H9 (cell line): Measurements from ENCODE around the gene DARS1. TPM values are rescaled to one million over a fixed set of nuclear protein-coding genes. Genes with fewer than 3 reads are reported as not detected.

Experiments
- DNase-seq: peaks from one replicate; pipeline ENCODE4 v3.0.0-alpha.2; 2017
- H2AFZ ChIP-seq: one replicate; pipeline ENCODE4 v1.6.1; 2013; ENCODE audit warnings: mild to moderate bottlenecking, low read length, control low read depth, moderate library complexity
- H2AK5ac ChIP-seq: 2 replicates; pipeline ENCODE4 v1.6.1; 2013; ENCODE audit warnings: low read length, control low read depth, mixed read lengths; ENCODE audit not compliant: insufficient read length
- H2BK120ac ChIP-seq: one replicate; pipeline ENCODE4 v1.6.1; 2013; ENCODE audit warnings: low read depth, mild to moderate bottlenecking, low read length, control low read depth, inconsistent platforms; ENCODE audit not compliant: poor library complexity, severe bottlenecking
- H2BK12ac ChIP-seq: 2 replicates; pipeline ENCODE4 v1.6.1; 2013; ENCODE audit warnings: low read length, control low read depth, mixed read lengths, low read depth; ENCODE audit not compliant: insufficient read length
- H2BK15ac ChIP-seq: 2 replicates; pipeline ENCODE4 v1.6.1; 2013; ENCODE audit warnings: low read depth, low read length, control low read depth
- H2BK20ac ChIP-seq: one replicate; pipeline ENCODE4 v1.6.1; 2013; ENCODE audit warnings: low read depth, mild to moderate bottlenecking, low read length, control low read depth, inconsistent platforms; ENCODE audit not compliant: poor library complexity, severe bottlenecking
- H2BK5ac ChIP-seq: 2 replicates; pipeline ENCODE4 v1.6.1; 2013; ENCODE audit warnings: low read length, control low read depth, mixed read lengths; ENCODE audit not compliant: insufficient read length
- H3K14ac ChIP-seq: 2 replicates; pipeline ENCODE4 v1.6.1; 2013; ENCODE audit warnings: low read length, control low read depth; ENCODE audit not compliant: insufficient read depth
- H3K18ac ChIP-seq: 2 replicates; pipeline ENCODE4 v1.6.1; 2013; ENCODE audit warnings: low read depth, mild to moderate bottlenecking, mixed read lengths, low read length, control low read depth; ENCODE audit not compliant: insufficient read length
- H3K23ac ChIP-seq: 2 replicates; pipeline ENCODE4 v1.6.1; 2013; ENCODE audit warnings: low read length, control low read depth, mixed read lengths, low read depth; ENCODE audit not compliant: insufficient read length
- H3K23me2 ChIP-seq: 2 replicates; pipeline ENCODE4 v1.6.1; 2013; ENCODE audit warnings: low read depth, mild to moderate bottlenecking, mixed read lengths, low read length, control low read depth; ENCODE audit not compliant: insufficient read length, poor library complexity, severe bottlenecking
- H3K27ac ChIP-seq: 2 replicates; pipeline ENCODE4 v1.5.1; 2013; ENCODE audit warnings: low read length, control low read depth, mixed read lengths, low read depth; ENCODE audit not compliant: insufficient read length
- H3K27me3 ChIP-seq: 2 replicates; pipeline ENCODE4 v1.6.1; 2013; ENCODE audit warnings: low read length, control low read depth, inconsistent platforms; ENCODE audit not compliant: insufficient read depth
- H3K4ac ChIP-seq: 2 replicates; pipeline ENCODE4 v1.6.1; 2013; ENCODE audit warnings: low read depth, mild to moderate bottlenecking, control low read depth, inconsistent platforms, low read length, moderate library complexity
- H3K4me1 ChIP-seq: 2 replicates; pipeline ENCODE4 v1.6.1; 2013; ENCODE audit warnings: low read length, control low read depth, inconsistent platforms; ENCODE audit not compliant: insufficient read depth
- H3K4me2 ChIP-seq: 2 replicates; pipeline ENCODE4 v1.6.1; 2013; ENCODE audit warnings: low read length, control low read depth, mixed read lengths; ENCODE audit not compliant: insufficient read length, insufficient read depth
- H3K56ac ChIP-seq: 2 replicates; pipeline ENCODE4 v1.6.1; 2013; ENCODE audit warnings: low read depth, mild to moderate bottlenecking, mixed read lengths, low read length, control low read depth; ENCODE audit not compliant: insufficient read length
- H3K79me1 ChIP-seq: 2 replicates; pipeline ENCODE4 v1.6.1; 2013; ENCODE audit warnings: low read depth, mild to moderate bottlenecking, moderate library complexity, low read length, control low read depth, inconsistent platforms; ENCODE audit not compliant: insufficient read depth, poor library complexity, severe bottlenecking
- H3K79me2 ChIP-seq: 2 replicates; pipeline ENCODE4 v1.6.1; 2013; ENCODE audit warnings: low read length, control low read depth, inconsistent platforms; ENCODE audit not compliant: insufficient read depth
- H3K9ac ChIP-seq: 2 replicates; pipeline ENCODE4 v1.6.1; 2013; ENCODE audit warnings: low read length, control low read depth, mixed read lengths; ENCODE audit not compliant: insufficient read length; ENCODE audit errors: extremely low read depth
- H3K9me3 ChIP-seq: one replicate; pipeline ENCODE4 v1.6.1; 2013; ENCODE audit warnings: low read depth, low read length, inconsistent platforms; ENCODE audit not compliant: control insufficient read depth
- H3T11ph ChIP-seq: one replicate; pipeline ENCODE4 v1.6.1; 2013; ENCODE audit warnings: mild to moderate bottlenecking, low read length, control low read depth, inconsistent platforms
- H4K20me1 ChIP-seq: one replicate; pipeline ENCODE4 v1.6.1; 2013; ENCODE audit not compliant: control insufficient read depth, insufficient read length, insufficient read depth
- H4K5ac ChIP-seq: 2 replicates; pipeline ENCODE4 v1.6.1; 2013; ENCODE audit warnings: low read depth, mild to moderate bottlenecking, mixed read lengths, low read length, control low read depth; ENCODE audit not compliant: insufficient read length
- H4K8ac ChIP-seq: replicated peaks from 2 replicates; pipeline ENCODE4 v1.6.1; 2013; ENCODE audit warnings: low read length, control low read depth, mixed read lengths, low read depth; ENCODE audit not compliant: insufficient read length
- H4K91ac ChIP-seq: 2 replicates; pipeline ENCODE4 v1.6.1; 2013; ENCODE audit warnings: low read depth, mild to moderate bottlenecking, moderate library complexity, mixed read lengths, low read length, control low read depth; ENCODE audit not compliant: insufficient read length
- H3K27ac Mint-ChIP-seq, 3 experiments: 2 replicates in 2 of 3; 3 replicates in 1 of 3; pipeline ENCODE4 v1.8.0; 2020 to 2021; ENCODE audit warnings: mixed read lengths in 3 of 3, mild to moderate bottlenecking in 1 of 3, moderate library complexity in 1 of 3
- H3K27me3 Mint-ChIP-seq: 2 replicates; pipeline ENCODE4 v1.8.0; 2021; ENCODE audit warnings: low read depth, mild to moderate bottlenecking, moderate library complexity, mixed read lengths
- H3K36me3 Mint-ChIP-seq, 3 experiments: 2 replicates in 2 of 3; 3 replicates in 1 of 3; pipeline ENCODE4 v1.8.0; 2020 to 2021; ENCODE audit warnings: low read depth in 3 of 3, mixed read lengths in 3 of 3; ENCODE audit not compliant: insufficient read depth in 1 of 3
- H3K4me1 Mint-ChIP-seq, 2 experiments: 2 replicates each; pipeline ENCODE4 v1.8.0; 2020; ENCODE audit warnings: mixed read lengths in 2 of 2
- H3K4me3 Mint-ChIP-seq, 2 experiments: 2 replicates in 1 of 2; 3 replicates in 1 of 2; pipeline ENCODE4 v1.8.0; 2020 to 2021; ENCODE audit warnings: mild to moderate bottlenecking in 2 of 2, mixed read lengths in 2 of 2, moderate library complexity in 1 of 2
- H3K9me3 Mint-ChIP-seq, 2 experiments: 2 replicates in 1 of 2; 3 replicates in 1 of 2; pipeline ENCODE4 v1.8.0; 2020; ENCODE audit warnings: mild to moderate bottlenecking in 2 of 2, mixed read lengths in 2 of 2, moderate library complexity in 1 of 2
- WGBS: extraction: QIAGEN DNeasy Blood & Tissue Kit; methylation state at CpG from one replicate; pipeline ENCODE4 v1.1.7; 2013; ENCODE audit warnings: missing lambda C conversion rate, low lambda C conversion rate, mixed read lengths; ENCODE audit not compliant: insufficient read length; ENCODE audit errors: extremely low coverage; 5-methylcytosine and 5-hydroxymethylcytosine counted together
- total RNA-seq: library from RNA; stranded (reverse); gene quantifications from 2 replicates; pipeline ENCODE4 v1.2.1, GENCODE V29; 2021
- TF ChIP-seq, protein P1 (sequence below): fragments of 200-600 bp; sonication (generic); conservative IDR thresholded peaks from 3 replicates; pipeline ENCODE4 v1.8.0; 2021; ENCODE audit warnings: antibody characterized with exemption, mild to moderate bottlenecking

DARS1 gene
- total RNA-seq, 1 experiment from 2014 or later = 117 TPM

DNA sequence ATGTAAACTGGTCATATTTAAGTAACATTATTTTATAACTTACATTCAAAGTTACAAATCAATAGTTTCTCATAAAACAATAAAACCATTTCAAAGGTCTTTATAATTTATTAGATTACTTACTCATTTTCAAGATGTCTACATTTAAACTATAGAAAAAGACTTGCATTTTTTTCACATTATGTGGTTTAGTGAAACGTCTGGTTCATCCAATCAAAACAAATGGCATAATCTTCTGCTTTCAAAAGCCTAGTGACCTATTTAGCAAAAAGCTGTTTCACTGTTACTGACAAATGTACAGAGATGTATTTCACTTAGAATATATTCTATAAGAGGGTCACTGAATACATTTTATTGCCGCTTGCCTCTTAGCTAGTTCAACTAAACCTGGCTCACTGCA is 59.9 kb downstream of the DARS1 start:
- no peaks in the 10 kb centered on the region for H3K4me1 ChIP-seq
- Mint-ChIP-seq H3K27ac (no peak overlapping the region), H3K36me3 (peaks cover 2 to 40% (median 24%) of the 10 kb centered on the region in 3 experiments; a peak in 5 of 7 replicates), H3K4me3 (no peak overlapping the region), H3K4me1 (no peaks in the 10 kb centered on the region), H3K9me3 (no peaks in the 10 kb centered on the region), H3K27me3 (no peaks in the 10 kb centered on the region)
- no peak overlapping the region for H3K4me2 ChIP-seq
- no peaks in the 10 kb centered on the region for H3K23me2 ChIP-seq
- H4K91ac ChIP-seq = no peak overlapping the region
- no peaks in the 10 kb centered on the region for H4K20me1 ChIP-seq
- DNase-seq = no peak
- H2AK5ac ChIP-seq = no peak overlapping the region
- H3K79me2 ChIP-seq = no peaks in the 10 kb centered on the region
- H3K23ac ChIP-seq = no peak overlapping the region
- H3K4ac ChIP-seq = no peak overlapping the region
- no peak overlapping the region for H3K56ac ChIP-seq
- H4K8ac ChIP-seq = no peak overlapping the region
- H3K18ac ChIP-seq = no peak overlapping the region
- H3K27me3 ChIP-seq = no peaks in the 10 kb centered on the region
- TF ChIP-seq, protein P1, sequence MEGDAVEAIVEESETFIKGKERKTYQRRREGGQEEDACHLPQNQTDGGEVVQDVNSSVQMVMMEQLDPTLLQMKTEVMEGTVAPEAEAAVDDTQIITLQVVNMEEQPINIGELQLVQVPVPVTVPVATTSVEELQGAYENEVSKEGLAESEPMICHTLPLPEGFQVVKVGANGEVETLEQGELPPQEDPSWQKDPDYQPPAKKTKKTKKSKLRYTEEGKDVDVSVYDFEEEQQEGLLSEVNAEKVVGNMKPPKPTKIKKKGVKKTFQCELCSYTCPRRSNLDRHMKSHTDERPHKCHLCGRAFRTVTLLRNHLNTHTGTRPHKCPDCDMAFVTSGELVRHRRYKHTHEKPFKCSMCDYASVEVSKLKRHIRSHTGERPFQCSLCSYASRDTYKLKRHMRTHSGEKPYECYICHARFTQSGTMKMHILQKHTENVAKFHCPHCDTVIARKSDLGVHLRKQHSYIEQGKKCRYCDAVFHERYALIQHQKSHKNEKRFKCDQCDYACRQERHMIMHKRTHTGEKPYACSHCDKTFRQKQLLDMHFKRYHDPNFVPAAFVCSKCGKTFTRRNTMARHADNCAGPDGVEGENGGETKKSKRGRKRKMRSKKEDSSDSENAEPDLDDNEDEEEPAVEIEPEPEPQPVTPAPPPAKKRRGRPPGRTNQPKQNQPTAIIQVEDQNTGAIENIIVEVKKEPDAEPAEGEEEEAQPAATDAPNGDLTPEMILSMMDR = no peak
- H3K79me1 ChIP-seq = no peaks in the 10 kb centered on the region
- H2BK12ac ChIP-seq = no peak overlapping the region
- no peak overlapping the region for H2BK15ac ChIP-seq
- no peaks in the 10 kb centered on the region for H3K9me3 ChIP-seq
- H2AFZ ChIP-seq = no peak overlapping the region
- no peak overlapping the region for H3K14ac ChIP-seq
- H3T11ph ChIP-seq = no peak overlapping the region
- H3K9ac ChIP-seq = no peak overlapping the region
- no peak overlapping the region for H4K5ac ChIP-seq
- H3K27ac ChIP-seq = no peak overlapping the region
- H2BK5ac ChIP-seq = no peak overlapping the region
- H2BK20ac ChIP-seq = no peak overlapping the region
- no peak overlapping the region for H2BK120ac ChIP-seq
- WGBS = no CpG with 5 or more reads among the region's 2 CpGs
